HG02759 (cell line): ENCODE data around the gene BMP8A.
"Not testable (repeated sequence)": the region's sequence is repeated elsewhere in the genome, so short reads cannot be mapped to it uniquely, and the experiment has no call there.

Source experiments
- ATAC-seq: cut with Tn5 transposase; IDR thresholded peaks from one replicate; pipeline ENCODE4 v1.9.1; 2021; ENCODE audit warnings: mild to moderate bottlenecking, moderate library complexity; ENCODE audit not compliant: unreplicated experiment

BMP8A gene

DNA sequence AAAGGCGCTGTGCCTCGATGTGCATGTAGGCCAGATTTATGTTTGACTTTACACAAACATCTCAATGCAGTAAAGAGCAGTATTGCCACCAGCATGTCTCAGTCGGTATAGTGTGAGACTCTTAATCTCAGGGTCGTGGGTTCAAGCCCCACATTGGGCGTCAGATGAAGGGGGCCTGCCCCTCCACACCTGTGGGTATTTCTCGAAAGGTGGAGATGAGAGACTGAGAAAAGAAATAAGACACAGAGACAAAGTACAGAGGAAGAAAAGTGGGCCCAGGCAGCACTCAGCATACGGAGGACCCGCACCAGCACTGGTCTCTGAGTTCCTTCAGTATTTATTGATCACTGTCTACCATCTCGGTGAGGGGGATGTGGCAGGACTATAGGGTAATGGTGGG lies 13.0 kb downstream of the BMP8A start:
- ATAC-seq = not testable (repeated sequence)

DNA sequence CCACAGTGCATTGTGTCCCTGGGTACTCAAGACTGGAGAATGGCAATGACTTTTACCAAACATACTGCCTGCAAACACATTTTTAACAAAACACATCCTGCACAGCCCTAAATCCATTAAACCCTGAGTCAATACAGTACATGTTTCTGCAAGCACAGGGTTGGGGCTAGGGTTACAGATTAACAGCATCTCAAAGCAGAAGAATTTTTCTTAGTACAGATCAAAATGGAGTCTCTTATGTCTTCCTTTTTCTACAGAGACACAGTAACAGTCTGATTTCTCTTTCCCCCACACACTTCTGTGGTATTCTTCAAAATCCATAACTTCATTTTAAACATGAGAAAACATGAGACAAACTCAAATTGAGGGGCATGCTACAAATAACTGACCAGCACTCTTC lies 13.9 kb downstream of the BMP8A start:
- no peak for ATAC-seq

DNA sequence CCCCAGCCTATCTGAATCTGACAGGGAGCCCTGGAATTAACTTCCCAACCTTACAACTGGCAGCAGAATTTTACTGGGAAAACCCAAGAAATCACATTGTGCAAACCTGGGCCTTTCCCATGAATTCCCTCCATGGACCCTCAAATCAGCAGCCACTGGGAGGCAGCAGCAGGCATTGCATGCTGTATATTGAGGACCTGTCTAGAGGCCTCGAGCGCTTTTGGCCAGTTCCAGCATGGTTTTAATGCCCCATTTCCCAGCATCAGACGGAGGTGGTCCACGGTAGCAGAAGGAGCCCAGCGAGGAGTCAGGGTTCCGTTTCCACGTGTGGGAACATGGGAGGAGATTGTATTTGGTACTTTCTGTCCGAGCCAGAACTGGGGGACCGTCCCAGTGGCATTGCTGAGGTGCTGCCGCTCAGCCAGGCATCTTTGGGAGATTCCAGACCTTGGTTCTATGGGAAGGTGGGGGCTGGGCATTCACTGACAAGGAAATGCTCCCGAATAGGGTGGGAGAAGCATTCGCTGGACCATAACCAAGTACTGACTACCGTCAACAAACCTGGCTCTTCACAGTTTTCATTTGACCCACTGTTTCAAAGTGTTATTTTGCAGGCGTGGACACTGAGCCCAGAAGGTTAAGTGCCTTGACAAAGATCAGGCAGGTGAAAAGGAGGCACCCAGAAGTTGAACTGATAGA lies 15.9 kb downstream of the BMP8A start:
- no peak for ATAC-seq

DNA sequence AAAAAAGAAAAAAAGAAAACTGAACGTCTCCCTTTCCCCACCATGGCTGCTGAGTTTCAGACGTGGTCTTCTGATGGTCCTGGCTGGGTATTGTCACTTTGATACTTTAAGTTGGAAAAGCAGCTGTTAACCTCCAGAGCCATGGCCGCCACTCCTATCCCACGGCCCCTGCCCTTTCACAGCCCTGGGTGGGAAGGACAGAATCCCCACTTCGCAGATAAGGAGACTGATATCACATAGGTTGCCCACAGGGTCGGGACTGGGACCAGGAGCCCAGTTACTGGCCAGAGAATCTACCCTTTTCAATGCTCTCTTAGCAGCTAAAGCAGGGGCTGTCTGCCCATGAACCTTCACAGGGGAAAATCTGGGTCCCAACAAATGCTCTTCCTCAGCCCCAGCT lies 16.8 kb downstream of the BMP8A start:
- no peak for ATAC-seq

DNA sequence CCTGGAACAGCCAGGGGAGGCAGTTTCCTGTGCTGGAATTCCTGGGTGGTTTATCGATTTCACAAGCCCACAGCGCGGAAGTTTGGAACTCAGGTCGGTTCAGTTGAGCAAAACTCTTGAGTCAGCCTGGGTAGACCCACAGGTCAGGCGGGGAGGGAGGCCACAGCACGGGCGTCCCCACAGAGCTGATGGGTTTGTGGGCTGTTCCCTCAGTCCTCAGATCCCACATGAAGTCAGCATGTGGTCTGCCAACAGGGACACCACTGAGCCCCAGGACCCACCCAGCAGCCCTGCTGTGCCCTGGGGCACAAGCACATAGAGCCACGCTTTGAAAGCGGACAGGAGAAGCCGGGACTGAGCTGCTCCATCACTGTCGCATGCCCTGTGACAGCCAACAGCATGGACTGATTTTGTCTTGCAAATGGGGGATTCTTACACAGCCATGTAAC lies 17.4 kb downstream of the BMP8A start:
- peak; percentile 15 for ATAC-seq

DNA sequence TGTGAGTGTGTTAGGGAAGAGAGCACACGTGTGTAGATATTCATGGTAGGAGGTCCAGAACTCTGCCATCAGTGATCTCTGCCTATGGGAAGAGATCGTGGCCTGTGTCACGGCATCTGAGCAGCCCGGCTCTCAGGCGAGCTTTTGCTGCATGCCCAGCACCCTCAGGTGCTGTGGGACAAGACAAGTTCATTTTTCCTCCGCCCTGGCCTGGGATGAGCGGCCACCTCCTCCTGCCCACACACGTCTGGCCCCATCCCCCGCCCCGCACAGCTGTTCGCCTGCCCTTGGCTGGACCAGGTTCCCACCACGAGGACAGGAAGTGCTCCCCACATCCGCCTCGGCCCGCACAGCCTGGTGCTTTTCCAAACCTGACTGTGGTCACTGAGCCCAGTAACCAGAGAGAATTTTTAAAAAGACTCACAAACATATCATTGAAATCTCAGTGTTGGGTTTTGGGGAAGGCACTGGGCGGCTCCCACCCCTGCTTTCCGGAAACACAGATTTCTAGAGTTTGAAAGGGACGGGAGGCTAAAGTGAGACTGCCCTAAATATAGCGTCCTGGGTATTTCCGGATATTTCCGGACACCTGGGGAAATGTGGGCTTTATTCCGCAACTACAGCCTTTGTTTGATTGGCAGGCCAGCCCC lies 18.0 kb downstream of the BMP8A start:
- ATAC-seq = peak; percentile 56

DNA sequence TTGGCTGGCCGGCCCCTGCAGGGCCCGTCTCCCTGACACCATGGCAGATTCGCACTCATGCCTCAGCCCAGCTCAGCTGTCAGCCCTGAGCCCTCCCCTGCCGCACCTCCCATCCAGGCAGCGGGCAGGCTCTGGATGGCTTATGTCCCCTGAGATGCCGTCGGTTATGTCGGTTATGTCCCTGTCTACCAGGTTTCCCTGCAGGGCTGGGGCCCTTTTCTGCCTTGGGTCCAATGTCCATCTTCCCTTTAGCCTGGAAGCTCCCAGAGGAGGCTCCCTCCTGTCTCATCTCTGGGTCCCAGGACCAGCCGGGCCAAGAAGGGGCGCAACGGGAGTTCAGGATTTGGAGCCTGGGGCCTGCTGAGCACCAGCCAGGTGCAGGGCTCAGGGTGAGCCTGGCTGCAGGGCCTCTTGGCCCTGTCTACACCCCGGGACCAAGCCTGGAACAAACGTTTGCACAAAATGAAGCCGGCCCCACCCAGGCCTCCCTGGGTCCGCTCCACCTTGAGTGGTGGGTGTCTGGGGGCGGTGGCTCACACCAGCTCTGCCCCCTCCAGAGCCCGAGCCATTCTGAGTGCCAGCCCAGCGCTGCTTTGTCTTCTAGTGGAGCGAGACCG lies 19.2 kb downstream of the BMP8A start:
- ATAC-seq = not testable (repeated sequence)

DNA sequence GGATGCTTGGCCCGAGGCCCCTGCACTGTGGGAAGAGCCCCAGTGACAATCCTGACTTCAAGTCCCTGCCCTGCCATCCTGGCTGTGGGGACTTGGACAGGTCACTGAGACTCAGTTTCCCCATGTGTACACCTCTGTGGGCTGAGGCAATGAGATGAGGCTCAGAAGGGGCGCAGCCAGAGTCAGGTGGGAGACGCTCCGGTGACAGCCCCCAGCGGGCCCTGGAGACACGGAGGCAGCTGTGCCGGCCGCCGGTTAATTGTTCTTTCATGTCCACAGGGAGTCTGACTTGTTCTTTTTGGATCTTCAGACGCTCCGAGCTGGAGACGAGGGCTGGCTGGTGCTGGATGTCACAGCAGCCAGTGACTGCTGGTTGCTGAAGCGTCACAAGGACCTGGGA lies 20.0 kb downstream of the BMP8A start:
- not testable (repeated sequence) for ATAC-seq

DNA sequence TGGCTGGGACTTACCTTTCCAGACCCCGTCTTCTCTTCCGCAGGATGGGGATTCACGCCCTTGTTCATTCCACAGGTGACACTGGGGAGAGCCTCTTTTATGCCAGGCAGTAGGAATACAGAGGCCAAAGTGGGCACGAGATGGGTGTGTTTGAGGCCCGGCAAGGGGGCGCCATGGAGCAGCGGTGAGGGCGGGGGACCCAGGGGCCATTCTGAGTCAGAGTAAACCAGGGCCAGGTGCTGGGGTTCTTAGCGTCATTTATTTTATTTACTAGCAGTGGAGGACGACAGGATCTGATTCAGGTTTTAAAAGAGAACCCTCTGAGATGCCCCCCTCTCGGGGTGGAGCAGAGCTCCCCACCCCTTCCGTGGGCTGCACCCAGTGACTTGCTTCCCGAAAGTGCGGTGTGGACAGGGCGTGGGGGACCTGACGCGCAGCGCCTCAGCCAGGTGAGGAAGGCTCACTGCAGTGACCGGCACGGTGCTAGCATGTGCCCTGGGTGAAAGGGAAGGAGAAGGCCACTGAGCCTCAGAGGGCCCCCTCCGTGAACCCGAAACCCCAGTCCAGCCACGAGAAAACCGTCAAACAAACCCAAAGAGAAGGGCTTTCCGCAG lies 20.9 kb downstream of the BMP8A start:
- not testable (repeated sequence) for ATAC-seq

DNA sequence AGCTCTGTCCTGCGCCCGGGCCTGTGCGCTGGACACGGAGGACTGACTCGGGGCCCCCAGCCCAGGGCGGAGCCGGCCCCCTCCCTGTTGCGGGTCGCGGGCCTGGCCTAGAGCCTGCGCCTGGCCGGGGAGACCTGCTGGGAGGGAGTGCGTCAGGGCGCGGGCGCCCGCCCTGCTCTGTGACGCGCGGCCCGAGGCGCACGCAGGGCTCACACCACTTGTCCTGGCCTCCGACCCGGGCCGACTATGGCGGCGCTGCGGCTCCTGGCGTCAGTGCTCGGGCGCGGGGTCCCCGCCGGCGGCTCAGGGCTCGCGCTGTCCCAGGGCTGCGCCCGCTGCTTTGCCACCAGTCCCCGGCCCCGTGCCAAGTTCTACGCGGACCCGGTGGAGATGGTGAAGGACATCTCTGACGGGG lies 23.3 kb downstream of the BMP8A start:
- not testable (repeated sequence) for ATAC-seq

DNA sequence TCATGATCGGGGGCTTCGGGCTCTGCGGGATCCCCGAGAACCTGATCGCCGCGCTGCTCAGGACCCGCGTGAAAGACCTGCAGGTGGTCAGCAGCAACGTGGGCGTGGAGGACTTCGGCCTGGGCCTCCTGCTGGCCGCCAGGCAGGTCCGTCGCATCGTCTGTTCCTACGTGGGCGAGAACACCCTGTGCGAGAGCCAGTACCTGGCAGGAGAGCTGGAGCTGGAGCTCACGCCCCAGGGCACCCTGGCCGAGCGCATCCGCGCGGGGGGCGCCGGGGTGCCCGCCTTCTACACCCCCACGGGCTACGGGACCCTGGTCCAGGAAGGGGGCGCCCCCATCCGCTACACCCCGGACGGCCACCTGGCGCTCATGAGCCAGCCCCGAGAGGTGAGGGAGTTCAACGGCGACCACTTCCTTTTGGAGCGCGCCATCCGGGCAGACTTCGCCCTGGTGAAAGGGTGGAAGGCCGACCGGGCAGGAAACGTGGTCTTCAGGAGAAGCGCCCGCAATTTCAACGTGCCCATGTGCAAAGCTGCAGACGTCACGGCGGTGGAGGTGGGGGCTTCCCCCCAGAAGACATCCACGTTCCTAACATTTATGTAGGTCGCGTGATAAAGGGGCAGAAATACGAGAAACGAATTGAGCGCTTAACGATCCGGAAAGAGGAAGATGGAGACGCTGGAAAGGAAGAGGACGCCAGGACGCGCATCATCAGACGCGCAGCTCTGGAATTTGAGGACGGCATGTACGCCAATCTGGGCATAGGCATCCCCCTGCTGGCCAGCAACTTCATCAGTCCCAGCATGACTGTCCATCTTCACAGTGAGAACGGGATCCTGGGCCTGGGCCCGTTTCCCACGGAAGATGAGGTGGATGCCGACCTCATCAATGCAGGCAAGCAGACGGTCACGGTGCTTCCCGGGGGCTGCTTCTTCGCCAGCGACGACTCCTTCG lies 24.0 kb downstream of the BMP8A start:
- ATAC-seq = not testable (repeated sequence)

DNA sequence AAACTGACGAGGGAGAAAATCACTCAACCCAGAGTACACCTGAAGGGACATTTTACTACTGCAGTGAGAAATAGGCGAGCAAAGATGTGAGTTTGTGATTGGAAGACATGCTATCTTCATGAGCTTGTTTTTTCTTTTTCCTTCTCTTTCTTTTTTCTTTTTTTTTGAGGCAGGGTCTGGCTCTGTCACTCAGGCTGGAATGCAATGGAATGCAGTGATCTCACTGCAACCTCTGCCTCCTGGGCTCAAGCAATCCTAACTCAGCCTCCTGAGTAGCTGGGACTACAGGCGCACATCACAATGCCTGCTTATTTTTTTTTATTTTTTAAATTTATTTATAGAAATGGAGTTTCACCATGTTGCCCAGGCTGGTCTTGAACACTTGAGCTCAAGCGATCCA lies 25.4 kb downstream of the BMP8A start:
- not testable (repeated sequence) for ATAC-seq

DNA sequence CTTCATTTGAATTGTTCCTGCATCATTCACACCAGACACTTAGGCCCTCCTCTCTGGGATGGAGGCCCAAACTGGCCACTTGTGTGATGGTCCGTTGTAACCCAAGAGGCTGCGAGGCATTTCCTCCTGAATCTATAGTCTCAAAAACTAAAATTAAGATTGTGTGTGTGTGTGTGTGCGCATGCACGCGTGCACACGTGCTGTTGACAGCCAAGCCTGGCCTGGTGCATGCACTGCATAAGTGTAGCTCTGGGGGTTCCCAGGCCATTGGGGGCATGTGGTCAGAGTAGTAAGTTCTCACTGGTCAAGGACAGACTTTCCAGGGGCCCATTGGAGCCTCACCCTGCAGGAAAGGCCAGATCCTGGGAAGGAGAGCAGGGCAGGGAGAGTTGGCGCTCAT lies 26.5 kb downstream of the BMP8A start:
- not testable (repeated sequence) for ATAC-seq

DNA sequence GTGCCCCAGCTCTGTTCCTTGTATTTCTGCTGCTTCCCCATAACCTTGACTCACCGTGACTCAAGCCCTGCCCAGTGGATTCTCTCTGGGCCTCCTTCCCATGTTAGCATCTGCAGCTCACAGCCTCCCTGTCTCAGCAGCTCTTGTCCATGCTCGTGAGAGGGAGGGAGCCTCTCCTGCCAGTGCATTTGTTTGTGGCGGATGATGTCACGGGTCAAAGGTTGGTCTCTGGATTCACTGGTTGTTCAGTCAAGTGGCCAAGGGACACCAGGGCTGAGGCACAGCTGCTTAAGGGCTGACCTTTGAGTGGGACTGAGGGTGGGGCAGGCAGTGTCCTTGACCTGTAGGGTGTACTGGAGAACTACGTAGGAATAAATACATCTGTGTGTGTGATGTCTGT lies 27.9 kb downstream of the BMP8A start:
- ATAC-seq = not testable (repeated sequence)

DNA sequence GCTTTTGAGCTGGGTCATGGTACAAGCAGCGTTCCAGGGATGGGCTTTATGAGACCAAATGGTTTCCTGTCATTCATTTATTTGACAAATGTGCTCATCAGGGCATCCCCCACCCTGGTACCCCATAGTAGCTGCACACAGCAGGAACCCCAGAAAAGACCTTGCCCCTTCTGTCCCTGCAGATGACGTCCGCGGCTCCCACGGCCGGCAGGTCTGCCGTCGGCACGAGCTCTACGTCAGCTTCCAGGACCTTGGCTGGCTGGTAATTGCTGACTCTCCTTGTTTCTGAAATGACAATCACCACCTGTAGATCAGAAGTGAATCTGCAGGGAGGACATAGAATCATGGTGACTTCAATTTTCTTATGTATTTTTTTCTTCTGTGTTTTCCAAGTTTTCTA lies 30.8 kb downstream of the BMP8A start:
- ATAC-seq = not testable (repeated sequence)

DNA sequence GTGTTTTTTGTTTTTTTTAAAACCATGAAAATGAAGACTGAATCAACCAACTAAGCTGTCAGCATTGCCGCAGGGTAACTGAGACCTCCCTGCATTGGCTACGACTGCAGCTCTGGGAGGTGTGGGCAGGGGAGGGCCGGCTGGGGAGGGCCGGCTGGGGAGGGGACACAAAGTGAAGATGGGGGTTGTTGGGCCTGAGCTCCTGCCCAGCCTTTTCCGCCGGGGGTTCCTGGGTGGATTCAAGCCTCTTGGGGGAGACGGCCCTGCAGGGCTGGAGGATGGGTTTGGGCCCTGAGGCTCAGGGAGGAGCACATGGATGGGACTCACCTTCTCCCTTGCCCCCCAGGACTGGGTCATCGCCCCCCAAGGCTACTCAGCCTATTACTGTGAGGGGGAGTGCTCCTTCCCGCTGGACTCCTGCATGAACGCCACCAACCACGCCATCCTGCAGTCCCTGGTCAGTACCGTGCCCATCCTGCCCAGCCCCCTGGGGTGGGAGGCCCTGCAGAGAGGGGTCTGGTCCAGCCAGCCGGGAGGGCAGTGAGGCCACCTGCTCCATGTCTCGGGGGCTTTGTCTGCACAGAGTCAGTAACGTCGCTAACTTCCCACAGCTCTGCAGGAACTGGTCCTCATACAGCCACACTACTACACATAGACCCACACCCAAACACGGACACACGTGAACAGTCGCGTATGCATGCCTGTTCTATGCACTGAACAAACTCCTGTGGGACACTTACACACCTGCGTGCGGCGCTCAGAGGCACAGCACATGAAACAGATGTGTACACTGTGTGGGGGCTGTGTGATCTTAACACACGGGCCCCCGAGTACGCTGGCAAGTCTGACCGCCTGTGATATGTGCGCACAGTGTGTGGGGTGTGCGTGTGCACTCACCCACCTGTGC lies 31.5 kb downstream of the BMP8A start:
- no peak for ATAC-seq

DNA sequence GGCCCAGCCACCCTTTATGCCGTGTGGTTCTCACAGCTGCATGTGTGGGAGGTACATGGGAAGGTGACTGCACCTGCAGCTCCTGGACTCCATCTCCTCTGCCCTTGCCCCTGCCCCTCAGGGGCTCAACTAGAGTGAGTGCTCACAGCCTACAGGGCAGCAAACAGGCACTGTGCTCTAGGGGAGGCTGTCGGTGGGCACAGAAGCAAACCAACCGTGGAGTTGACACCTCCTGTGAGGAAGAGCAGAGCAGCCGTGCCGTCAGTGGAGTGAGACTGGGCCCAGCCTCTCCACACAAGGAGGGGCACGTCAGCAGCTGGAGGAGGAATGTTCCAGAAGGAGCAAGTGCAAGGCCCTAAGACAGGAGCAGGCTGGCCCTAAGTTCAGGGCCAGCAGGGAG lies 32.7 kb downstream of the BMP8A start:
- ATAC-seq = no peak

DNA sequence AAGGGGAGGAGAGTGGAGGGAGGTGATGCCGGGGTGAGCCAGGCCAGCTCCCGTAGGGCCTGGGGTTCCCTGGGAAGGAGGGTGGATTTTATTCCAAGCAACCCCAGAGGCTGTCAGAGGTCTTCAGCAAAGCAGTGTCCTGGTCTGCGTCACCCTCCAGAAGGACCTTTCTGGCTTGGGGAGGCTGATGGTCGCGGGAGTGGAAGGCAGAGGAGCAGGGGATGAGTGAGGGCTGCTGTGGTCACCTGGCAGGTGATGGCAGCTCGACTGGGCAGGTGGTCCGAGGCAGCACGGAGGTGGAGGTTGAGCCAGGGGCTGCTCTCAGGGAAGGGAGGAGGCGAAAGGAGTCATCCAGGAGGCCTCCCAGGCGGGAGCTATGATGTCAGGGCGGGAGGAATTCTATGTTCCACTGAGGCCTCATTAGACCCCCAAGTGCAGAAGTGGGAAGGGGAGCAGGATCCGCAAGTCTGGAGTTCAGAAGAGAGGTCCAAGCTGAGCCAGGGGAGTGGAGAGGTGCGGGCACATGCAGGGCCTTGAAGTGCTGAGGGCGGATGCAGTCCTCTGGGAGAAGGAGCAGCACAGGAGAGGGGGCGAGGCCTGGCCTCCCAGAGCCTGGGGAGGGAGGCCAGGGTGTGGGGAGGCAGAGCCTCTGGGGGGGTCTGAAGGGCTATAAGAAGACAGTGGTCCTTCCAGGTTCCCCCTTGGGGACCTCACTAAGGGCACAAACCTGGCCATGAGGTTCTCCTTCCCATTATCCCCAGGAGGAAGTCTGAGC lies 33.3 kb downstream of the BMP8A start:
- ATAC-seq = no peak
